ENCODE measurements around the gene INS.

Gene INS

DNA sequence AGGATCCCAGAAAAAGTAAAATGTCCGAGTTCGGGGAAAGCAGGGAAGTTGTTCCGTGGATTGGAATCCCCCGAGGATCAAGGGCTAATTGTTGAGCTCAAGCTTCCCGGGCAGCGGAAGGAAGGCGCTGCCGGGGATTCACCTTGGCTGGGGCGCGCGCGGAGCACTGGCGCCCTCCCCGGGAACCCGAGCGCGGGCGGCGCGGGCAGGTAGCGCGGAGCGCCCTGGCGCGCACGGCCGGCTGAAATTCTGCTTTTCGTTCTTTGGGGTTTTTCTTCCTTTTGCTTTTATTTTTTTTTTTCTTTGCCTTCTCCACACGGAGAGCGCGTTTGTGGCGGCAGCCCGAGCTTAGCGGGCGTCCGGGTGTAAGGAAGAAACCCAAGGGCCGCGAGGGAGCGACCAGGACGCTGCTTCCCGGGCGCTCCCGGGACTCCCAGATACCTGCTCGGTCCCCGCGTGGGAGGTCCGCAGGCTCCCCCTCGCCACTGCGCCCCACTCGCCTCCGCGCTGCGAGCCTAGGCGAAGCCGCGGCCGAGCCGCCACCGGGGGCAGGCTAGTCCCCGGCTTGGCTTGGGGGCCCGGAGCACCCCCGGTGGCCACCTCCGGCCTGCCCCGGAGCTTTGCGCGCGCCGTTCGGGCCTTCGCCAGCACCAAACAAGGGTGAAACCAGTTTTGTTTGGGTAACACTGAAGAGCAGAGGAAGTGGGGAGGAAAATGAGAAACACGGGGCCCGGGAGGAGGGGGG is 17.0 kb downstream of the INS start:
- no peak for DNase-seq

DNA sequence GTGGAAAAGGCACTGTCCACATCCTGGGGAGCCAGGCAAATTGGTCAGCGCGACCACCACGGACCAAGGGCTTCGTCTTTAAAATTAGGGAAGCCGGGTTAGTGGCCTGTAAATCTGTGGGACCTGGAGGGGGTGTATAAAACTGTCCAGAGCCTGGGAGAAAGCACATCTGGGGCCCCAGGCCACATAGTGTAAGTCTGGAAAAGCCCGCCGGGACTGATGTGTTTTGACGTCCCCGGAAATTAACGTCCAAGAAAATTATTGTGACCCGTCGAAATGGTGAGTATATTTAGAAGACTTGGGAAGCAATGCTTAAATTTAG is 17.6 kb downstream of the INS start:
- no peak for DNase-seq

DNA sequence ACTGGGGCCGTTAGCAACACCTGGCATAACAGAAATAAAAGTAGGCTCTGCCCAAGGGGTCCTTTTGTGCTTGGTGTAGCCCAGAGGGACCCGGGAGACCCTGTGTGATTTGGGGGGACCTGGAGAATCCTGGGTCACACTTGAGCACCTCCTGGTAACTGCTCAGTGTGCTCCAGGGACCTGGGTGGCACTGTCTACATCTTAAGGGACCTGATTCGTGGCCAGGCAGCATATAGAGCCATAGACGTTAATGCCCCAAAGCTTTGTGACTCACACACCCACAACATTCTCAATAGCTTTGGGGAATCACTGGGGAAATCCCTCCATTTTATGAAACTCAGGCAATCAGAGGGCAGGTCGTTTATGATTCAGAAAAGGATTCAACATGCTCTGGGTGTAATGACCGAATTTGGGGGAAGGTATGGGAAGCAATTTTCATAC is 18.2 kb downstream of the INS start:
- DNase-seq = no peak

GRCh38 chr11:2142300-2142759 is 18.7 kb downstream of the INS start:
- DNase-seq = no peak

DNA sequence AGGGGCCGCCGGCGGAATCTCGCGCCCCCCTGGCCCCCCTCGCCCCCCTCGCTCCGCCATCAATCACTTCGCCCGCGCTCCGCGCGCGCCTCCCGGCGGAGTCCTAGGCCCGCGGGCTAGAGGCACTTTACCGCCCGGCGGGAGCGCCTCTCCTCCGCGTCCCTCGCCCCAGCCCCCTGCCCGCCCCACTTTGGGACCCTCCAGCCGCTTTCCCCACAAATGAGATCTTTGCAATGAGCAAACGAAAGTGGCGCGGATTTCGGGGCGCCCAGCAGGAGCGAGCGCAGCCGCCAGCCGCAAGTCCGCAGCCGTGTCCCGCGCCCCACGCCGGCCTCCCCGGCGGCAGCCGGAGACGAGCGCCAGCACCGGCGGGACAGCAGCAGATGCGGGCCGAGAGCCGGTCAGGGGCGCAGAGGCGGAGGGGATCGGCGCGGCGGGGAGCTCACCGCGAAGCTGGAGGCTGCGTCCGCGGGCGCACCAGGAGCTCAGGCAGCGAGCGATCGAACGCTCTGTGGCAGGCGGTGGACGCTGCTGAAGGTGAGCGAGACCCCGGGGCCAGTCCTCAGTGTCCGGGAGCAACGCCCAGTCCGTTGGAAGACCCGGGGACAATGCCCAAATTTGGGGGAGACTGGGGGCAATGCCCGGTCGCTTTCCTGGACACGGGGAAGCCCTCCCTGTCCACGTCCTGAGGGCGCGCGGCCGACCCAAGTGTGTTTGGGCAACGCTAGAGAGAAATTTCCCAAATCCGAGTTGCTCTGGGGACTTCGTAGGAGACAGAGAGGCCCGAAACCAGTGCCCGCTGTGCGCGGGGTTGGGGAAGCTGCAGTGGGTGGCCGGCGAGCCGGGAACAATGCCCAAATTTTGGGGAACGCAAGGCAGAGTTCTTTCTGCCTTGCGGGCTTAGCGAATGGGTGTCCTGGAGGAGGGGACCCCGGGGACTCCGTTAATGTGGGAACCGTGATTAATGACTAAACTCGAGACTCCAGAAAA is 20.3 kb downstream of the INS start:
- DNase-seq = no peak

DNA sequence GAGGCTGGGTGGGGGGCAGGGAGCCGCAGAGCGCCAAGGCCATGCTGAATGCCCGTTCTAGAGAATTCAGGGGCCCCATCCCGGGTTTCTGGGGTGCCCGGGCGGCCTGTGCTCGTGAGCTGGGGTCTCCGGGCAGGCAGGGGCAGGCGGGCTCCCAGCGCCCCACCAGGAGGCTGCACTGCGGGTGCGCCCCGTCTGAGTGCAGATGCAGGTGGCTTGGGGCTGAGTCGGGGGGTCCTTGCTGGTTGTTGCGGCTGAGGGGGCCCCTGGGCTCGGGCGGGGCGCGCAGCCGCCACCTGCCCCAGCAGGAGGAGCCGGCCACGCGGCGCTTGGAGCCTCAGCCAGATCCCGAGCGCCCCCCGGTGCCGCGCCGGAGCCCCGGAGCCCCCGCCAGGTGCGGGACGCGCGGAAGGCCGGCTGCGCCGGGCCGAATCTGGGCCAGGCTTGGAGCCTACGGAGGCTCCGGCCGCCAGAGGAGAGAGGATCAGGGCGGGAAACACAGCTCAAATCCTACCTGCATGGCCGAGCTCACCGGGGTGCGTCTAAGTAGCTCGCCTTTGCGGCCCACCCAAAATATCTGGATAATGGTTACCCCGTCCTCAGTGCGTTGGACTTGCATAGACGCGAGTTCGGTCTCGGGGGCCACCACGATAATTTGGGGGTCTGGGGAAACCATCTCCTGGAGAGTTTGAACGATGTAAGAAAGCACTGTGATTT is 21.2 kb downstream of the INS start:
- no peak for DNase-seq

DNA sequence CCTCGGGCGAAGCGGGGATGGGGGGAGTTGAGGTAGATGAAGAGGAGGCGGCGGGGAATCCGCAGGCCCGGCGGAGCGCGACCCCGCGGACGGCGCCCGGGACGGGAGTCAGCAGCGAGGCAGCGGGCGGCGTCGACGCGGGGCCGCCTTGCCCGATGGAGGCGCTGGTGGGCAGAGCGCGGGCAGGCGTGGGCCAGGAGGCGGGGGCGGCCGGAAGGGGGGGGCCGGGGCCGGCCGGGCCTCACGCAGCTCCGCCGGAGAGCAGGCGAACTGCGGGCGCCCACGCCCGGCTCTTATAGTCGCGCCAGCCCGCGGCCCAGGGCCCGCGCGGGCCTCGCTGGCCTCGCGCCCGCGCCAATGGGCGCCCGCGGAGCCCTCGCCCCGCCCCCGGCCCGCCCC is 21.9 kb downstream of the INS start, which contains the start of gene IGF2:
IGF2 (minus strand) TSS at position 267 of the 399 bp plus-strand sequence. CDS start 3,866 bp downstream, outside the sequence.
- DNase-seq = peak; percentile 82

- no peak for DNase-seq
Measured at GRCh38 chr11:2138431-2139122, 22.4 kb downstream of the INS start.

DNA sequence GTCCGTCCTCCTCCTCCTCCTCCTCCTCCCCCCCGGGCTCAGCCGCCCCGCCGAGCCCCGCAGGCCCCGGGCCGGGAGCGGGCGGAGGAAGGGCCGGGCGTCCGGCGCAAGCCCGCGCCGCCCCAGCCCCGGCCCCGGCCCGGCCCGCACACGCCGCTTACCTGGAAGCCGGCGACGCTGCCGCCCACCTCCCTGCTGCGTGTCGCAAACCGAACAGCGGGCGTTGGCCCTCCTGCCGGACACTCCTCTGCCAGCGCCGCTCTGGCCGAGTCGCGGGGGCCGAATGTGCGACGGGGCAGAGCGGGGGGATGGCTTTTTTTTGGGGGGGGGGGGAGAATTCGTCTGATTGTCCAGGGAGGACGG is 23.0 kb downstream of the INS start:
- DNase-seq = peak; percentile 39

- peak; percentile 93 for DNase-seq
Measured at GRCh38 chr11:2137202-2138067, 23.6 kb downstream of the INS start.

- DNase-seq = no peak
Measured at GRCh38 chr11:2136952-2137201, 24.1 kb downstream of the INS start.

DNA sequence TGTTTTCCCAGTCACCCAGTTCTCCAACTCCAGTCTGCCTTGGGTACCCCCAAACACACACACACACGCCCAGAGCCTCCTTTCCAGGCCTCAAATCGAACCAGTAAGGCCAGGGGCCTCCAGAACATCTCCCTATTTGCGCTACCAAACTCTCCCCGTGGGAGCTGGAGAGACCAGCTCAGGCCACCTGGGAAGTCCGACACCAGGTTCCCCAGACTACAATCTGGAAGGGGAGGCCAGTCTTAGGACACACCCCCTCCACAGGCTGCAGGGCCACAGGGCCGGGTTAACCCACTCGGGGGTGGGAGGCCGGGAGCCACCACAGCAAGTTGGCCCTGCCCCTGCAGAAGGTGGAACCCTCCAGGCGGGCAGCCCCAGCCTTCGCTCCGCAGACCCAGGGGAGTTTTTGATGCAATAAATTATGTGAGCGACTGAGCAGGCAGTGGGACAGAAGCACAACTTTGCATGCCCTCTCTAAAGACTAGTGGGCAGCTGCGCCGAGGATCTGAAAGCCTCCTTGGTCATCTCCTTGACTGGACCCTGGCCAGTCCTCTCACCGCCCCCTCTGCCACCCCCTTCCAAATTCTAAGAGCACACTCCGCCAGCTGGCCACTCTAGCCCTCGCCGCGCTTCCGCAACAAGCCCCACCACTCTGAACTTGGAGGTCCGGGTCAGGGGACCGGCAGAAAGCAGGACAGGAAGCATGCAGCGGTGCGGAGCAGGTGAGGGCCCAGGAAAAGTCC is 24.6 kb downstream of the INS start:
- peak; percentile 42 for DNase-seq

DNA sequence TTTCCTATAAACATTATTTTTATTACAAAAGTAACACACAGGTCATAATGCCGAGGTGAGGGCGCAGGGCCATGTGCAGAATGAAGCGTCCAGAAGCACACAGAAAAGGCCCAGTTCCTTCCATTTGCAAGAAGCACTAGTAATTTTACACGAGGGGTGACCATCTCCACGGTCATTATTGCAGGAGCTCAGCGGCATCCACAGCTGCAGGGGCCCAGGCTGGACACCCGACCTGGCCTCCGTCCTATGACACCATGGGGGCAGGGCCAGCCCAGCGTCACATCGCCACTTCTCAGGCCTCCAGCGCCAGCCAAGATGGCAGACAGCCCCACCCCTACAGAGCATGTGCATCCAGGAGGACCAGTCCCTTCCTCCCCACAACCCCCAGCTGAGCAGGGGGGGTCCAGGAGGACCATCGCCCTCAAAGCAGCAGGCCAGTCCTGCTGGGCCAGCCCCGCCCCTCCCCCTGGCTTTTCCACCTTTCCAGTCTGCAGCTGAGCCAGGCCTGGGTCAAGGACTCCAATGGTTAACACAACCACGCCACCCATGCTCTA is 25.3 kb downstream of the INS start:
- peak; percentile 67 for DNase-seq

- DNase-seq = peak; percentile 2
Measured at GRCh38 chr11:2135018-2135569, 25.9 kb downstream of the INS start.

DNA sequence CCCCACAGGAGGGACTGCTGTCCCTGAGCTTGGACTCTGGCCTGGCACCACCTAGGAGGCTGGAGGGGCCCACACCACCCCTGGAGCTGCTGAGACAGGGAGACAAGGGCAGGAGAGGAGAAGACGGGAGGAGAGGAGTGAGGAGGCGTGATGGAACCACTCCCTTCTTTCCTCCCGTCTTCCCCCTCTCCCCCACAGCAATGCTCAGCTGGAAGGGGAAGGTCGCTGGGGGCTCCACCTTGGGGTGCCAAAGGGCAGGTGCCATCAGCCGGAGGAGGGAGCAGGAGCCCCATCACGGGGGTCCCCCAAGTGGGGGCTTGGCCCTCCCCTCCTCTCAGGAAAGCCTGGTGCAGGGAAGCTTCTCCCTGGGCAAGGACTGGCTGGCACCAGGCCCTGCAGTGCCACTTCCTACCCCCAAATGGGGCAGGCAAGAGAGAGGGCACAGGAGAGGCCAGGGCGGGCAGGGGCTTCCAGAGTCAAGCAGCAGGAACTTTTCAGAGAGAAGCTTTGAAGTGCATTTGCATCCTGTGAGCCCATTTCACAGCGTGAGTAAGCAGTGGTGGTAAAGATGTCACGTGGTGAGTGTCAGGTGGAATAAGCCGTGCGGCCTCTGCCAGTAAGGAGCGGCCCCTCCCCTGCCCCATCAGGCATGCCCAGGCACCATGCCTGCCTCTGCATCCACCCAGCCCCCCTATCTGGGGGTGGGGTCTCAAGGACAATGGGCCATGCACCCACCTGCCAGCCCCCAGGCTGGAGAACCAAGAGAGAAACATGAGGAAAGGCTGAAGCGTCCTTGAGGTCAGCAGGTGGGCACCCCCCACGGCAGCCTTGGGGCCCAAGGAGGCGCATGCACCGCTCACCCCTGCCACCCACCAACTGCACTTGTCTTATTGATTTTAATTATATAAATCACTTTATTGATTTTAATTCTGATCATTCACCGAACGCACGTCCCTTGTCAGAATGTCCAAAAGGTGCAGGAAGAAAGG is 26.7 kb downstream of the INS start:
- DNase-seq = peak; percentile 36

DNA sequence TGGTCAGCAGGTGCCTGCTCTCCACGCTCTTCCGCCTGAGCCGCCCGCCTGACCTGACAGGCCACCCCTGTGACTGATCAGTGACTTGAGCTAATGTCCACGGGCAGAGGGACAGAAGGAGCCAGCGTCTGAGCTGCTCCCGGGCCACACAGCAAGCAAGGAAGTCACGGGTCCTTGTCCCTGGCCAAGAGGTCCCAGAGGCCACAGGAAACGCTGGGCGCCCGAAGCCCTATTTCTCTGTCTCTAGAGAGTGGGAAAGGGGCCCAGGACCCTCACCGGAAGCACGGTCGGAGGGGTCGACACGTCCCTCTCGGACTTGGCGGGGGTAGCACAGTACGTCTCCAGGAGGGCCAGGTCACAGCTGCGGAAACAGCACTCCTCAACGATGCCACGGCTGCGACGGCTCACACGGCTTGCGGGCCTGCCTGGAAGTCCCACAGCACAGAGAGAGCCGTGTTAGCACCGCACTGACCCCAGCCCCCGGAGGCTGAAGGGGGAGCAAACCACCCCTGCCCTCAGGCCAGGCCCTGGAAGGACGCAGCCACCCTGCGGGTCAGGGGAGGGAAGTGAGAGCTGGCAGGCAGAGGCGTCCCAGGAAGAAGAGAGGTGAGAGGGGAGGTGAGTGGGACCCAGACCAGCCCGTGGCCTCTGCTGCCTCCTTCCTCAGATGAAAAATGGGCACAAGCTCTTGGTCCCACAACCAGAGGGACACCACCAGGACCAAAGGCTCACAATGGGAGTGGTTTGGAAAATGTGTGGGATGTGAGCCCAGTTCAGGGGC is 27.6 kb downstream of the INS start:
- peak; percentile 37 for DNase-seq

DNA sequence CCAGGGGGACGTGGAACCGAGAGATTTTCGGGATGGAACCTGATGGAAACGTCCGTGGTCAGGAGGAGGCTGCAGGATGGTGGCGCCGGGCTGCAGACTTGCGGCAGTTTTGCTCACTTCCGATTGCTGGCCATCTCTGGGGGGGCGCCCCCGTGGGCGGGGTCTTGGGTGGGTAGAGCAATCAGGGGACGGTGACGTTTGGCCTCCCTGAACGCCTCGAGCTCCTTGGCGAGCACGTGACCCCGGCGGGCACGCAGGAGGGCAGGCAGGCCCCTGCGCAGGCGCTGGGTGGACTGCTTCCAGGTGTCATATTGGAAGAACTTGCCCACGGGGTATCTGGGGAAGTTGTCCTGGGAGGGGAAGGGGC is 28.2 kb downstream of the INS start:
- DNase-seq = peak; percentile 41

DNA sequence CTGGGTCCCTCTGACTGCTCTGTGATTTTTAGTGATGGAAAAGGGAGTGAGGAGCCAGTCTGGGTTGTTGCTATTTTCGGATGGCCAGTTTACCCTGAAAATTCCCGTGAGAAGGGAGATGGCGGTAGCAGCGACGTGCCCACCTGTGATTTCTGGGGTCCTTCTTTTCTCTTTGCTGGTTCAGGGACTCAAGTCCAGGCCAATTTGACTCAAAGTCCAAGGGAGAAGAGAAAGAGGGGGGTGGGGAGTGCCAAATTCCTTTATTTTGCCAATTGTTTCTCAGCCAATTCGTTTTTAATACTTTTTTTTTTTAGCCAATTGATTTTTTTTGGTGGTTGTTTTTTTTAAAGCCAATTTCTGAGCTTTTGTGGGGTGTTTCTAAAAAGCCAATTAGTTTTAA is 28.8 kb downstream of the INS start:
- DNase-seq = peak; percentile 32
